CD4-positive, alpha-beta memory T cell (primary cell): ENCODE measurements around the gene KRT34. TPM values are rescaled to one million over a fixed set of nuclear protein-coding genes. Genes with fewer than 3 reads are reported as not detected.
"Not testable (repeated sequence)": the region's sequence is repeated elsewhere in the genome, so short reads cannot be mapped to it uniquely, and the experiment has no call there.

ENCODE experiments used
- CTCF ChIA-PET: fragments of 350-600 bp; sonication (Branson Sonifier 250); formaldehyde crosslinking; loops from one replicate; lab custom pipeline; 2021; ENCODE audit warnings: inconsistent platforms; ENCODE audit not compliant: partially characterized antibody; lab: Charles Lee
- POLR2A ChIA-PET: fragments of 350-600 bp; sonication (Branson Sonifier 250); formaldehyde crosslinking; loops from one replicate; lab custom pipeline; 2021; ENCODE audit not compliant: partially characterized antibody; lab: Charles Lee
- DNase-seq, 5 donors: peaks; one replicate each; pipeline versions ENCODE4 v3.0.0 to v3.0.0-alpha.2; 2020 to 2022; ENCODE audit warnings: mixed read lengths in 1 of 5
- H3K27ac ChIP-seq: one replicate; pipeline ENCODE4 v1.7.0; 2013; ENCODE audit warnings: low read depth, low read length
- H3K27me3 ChIP-seq: 2 replicates; pipeline ENCODE4 v1.7.0; 2013; ENCODE audit warnings: mild to moderate bottlenecking, low read length, moderate library complexity; ENCODE audit not compliant: insufficient read depth
- H3K36me3 ChIP-seq: 2 replicates; pipeline ENCODE4 v1.7.0; 2013; ENCODE audit warnings: mild to moderate bottlenecking, low read length, moderate library complexity; ENCODE audit not compliant: insufficient read depth
- H3K4me1 ChIP-seq: 2 replicates; pipeline ENCODE4 v1.7.0; 2013; ENCODE audit warnings: mild to moderate bottlenecking, low read length, moderate library complexity; ENCODE audit not compliant: insufficient read depth
- H3K4me3 ChIP-seq, 2 donors: one replicate each; pipeline ENCODE4 v1.7.0; 2013; ENCODE audit warnings: low read length in 2 of 2, mild to moderate bottlenecking in 1 of 2
- H3K9me3 ChIP-seq, 2 donors: one replicate each; pipeline ENCODE4 v1.7.0; 2013; ENCODE audit warnings: low read length in 2 of 2, control low read depth in 1 of 2; ENCODE audit not compliant: control insufficient read depth in 1 of 2
- H3K27ac Mint-ChIP-seq, 7 donors: one replicate each; pipeline ENCODE4 v1.8.0; 2020 to 2021; ENCODE audit warnings: mixed read lengths in 7 of 7, mild to moderate bottlenecking in 6 of 7, inconsistent platforms in 3 of 7, moderate library complexity in 3 of 7
- H3K27me3 Mint-ChIP-seq, 2 donors: one replicate each; pipeline ENCODE4 v1.8.0; 2020 to 2021; ENCODE audit warnings: mixed read lengths in 2 of 2
- H3K36me3 Mint-ChIP-seq, 2 donors: one replicate each; pipeline ENCODE4 v1.8.0; 2020 to 2021; ENCODE audit warnings: mixed read lengths in 2 of 2, inconsistent platforms in 1 of 2, mild to moderate bottlenecking in 1 of 2
- H3K4me1 Mint-ChIP-seq, 4 donors: one replicate each; pipeline ENCODE4 v1.8.0; 2020 to 2021; ENCODE audit warnings: mixed read lengths in 4 of 4, mild to moderate bottlenecking in 1 of 4
- H3K4me3 Mint-ChIP-seq, 8 donors: one replicate each; pipeline ENCODE4 v1.8.0; 2020 to 2021; ENCODE audit warnings: mixed read lengths in 8 of 8, mild to moderate bottlenecking in 7 of 8, moderate library complexity in 6 of 8, inconsistent platforms in 3 of 8
- H3K9me3 Mint-ChIP-seq, 8 donors: one replicate each; pipeline ENCODE4 v1.8.0; 2020 to 2021; ENCODE audit warnings: mixed read lengths in 8 of 8, mild to moderate bottlenecking in 5 of 8, inconsistent platforms in 3 of 8, moderate library complexity in 1 of 8
- intact Hi-C: fragments of 100-400 bp; cut with micrococcal nuclease; formaldehyde crosslinking; loops from one replicate; pipeline ENCODE4 v1.15.1; 2023
- polyA plus RNA-seq, 2 donors: library from polyadenylated mRNA; unstranded; fragments of 300-500 nt; fragmentation: Illumina TruSeq; gene quantifications; one replicate each; pipeline ENCODE4 v1.2.3, GENCODE V29; 2021
- total RNA-seq, 2 experiments: library from RNA; stranded (reverse); gene quantifications; one replicate each; pipeline ENCODE4 v1.2.3, GENCODE V29; 2021

KRT34 gene
- total and polyA plus RNA-seq, 4 experiments from 2014 or later, result not detected

DNA sequence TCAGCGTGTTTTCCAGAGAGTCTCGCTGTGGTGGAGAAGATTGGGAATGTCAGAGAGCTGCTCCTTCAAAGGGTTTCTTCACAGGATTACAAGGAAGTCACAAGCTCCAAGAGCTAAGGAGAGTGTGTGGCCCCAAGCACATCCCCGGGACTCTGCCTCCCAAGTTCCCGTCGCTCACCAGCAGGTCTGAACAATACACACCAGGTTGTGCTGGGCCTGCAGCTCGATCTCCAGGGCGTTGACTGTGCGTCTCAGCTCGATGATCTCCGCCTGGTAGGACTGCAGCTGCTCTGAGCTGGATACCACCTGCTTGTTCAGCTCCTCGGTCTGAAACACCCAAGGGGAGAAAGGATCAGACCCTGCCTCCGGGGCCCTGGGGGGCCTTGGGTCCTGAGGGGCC is 12.9 kb upstream of the KRT34 start:
- H3K27ac Mint-ChIP-seq, intact Hi-C loops, H3K27me3 ChIP-seq, H3K4me1 ChIP-seq, DNase-seq, H3K36me3 Mint-ChIP-seq, H3K27me3 Mint-ChIP-seq, H3K9me3 ChIP-seq, H3K36me3 ChIP-seq, CTCF ChIA-PET, POLR2A ChIA-PET, H3K27ac ChIP-seq, H3K9me3 Mint-ChIP-seq, H3K4me3 Mint-ChIP-seq, H3K4me3 ChIP-seq: not testable (repeated sequence)
- H3K4me1 Mint-ChIP-seq, result peaks cover 6 to 11% (median 6%) of the 10 kb centered on the region in 4 donors

DNA sequence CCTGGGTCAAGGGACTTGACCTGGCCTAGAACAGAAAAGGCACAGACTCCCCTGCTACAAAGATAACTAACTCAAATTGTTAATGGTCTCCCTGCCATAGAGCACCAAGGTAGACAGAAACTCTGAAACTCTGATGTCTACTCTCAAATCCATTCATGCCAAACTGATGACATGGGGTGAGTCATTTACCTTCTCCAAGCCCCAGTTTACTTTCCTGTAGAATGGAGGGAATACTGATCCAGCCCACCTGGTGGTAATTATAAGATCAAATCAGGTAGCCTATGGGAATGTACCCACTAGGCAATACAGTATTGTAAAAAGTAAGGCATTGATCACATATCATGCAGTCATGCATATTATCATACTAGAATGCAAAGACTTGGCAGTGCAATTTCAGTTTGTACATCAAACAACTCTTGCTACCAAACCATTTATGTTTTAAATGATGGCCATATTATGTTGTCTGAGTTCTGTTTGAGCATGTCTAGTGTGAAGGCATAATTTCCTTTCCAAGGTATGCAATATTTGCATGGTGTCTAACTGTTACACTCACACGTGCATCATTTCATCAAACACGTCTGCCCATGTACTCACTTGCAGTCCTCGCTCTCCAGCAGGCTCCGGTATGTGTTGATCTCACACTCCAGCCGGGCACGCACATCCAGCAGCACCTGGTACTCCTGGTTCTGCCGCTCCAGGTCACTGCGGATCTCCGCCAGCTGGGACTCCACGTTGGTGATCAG is 12.3 kb upstream of the KRT34 start:
- Mint-ChIP-seq H3K27me3 (peaks cover 2 to 4% of the 10 kb centered on the region in 2 donors), H3K27ac (no peak overlapping the region), H3K4me3 (no peak overlapping the region), H3K4me1 (peaks cover 4 to 5% (median 4%) of the 10 kb centered on the region in 4 donors), H3K9me3 (no peaks in the 10 kb centered on the region), H3K36me3 (no peaks in the 10 kb centered on the region)
- Histone ChIP-seq H3K27ac (no peak overlapping the region), H3K4me1 (no peaks in the 10 kb centered on the region), H3K9me3 (no peaks in the 10 kb centered on the region), H3K27me3 (no peaks in the 10 kb centered on the region), H3K36me3 (no peaks in the 10 kb centered on the region), H3K4me3 (no peak overlapping the region)
- intact Hi-C loops, result no loop called here
- POLR2A ChIA-PET, result no interaction called here
- CTCF ChIA-PET, result no interaction called here
- no peak for DNase-seq

DNA sequence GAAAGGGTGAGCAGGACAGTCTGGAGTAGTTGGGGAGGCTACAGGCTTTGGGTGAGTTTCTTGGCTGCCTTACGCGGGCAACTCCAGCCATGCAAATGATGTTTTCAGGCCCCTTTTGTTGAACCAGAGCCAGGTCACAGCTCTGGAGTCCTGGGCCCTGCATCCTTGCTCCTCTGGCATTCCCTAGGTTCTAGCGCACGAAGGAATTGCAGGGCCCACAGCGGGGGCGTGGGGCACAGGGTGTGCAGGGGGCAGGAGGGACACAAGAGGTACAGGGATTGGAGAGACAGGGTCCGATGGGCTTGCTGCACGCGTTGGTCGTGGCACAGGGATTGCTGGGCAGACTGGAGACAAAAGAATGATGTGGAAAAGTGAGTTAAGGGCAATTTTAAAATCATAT is 11.7 kb upstream of the KRT34 start:
- peaks cover 0 to 3% (median 1%) of the 10 kb centered on the region in 4 donors for H3K4me1 Mint-ChIP-seq
- H3K36me3 ChIP-seq, result no peaks in the 10 kb centered on the region
- no peak overlapping the region for H3K4me3 ChIP-seq
- intact Hi-C loops, result no loop called here
- H3K27me3 ChIP-seq, result no peaks in the 10 kb centered on the region
- no peaks in the 10 kb centered on the region for H3K9me3 ChIP-seq
- ChIA-PET POLR2A (no interaction called here), CTCF (no interaction called here)
- H3K27ac Mint-ChIP-seq, result peak overlapping the region in 1 of 7 donors; percentile 43
- DNase-seq, result no peak
- H3K4me3 Mint-ChIP-seq, result no peak overlapping the region
- H3K27me3 Mint-ChIP-seq, result peaks cover 2 to 4% of the 10 kb centered on the region in 2 donors
- no peaks in the 10 kb centered on the region for H3K36me3 Mint-ChIP-seq
- no peaks in the 10 kb centered on the region for H3K4me1 ChIP-seq
- no peak overlapping the region for H3K27ac ChIP-seq
- H3K9me3 Mint-ChIP-seq, result peaks cover 0 to 2% (median 0%) of the 10 kb centered on the region in 8 donors

DNA sequence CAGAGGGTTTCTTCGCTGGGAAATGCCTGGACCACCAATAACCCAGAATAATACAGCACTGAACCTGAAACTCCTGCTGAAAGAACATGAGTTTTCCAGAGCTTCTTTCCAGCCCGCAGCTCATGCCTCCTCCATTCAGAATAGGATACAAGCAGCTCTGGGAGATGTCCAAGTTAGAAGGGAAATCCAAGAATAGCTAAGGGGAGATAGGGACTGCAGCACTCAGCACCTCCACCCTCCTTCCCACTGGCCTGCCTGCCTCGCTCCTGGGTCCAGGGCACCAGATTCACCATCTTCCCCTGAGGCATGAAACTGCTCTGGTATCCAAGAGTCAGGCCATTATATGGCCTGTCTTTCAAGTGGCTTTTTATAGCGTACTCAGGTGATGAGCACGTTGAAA is 11.2 kb upstream of the KRT34 start:
- Histone ChIP-seq H3K4me1 (no peaks in the 10 kb centered on the region), H3K27ac (no peak overlapping the region), H3K27me3 (no peaks in the 10 kb centered on the region), H3K36me3 (no peaks in the 10 kb centered on the region), H3K9me3 (no peaks in the 10 kb centered on the region), H3K4me3 (no peak overlapping the region)
- no peak overlapping the region for H3K4me3 Mint-ChIP-seq
- peaks cover 0 to 2% of the 10 kb centered on the region in 2 donors for H3K36me3 Mint-ChIP-seq
- ChIA-PET CTCF (no interaction called here), POLR2A (no interaction called here)
- H3K9me3 Mint-ChIP-seq, result peaks cover 0 to 4% (median 0%) of the 10 kb centered on the region in 8 donors
- intact Hi-C loops, result no loop called here
- no peak overlapping the region for H3K27ac Mint-ChIP-seq
- DNase-seq, result no peak
- H3K27me3 Mint-ChIP-seq, result peaks cover 2 to 4% of the 10 kb centered on the region in 2 donors
- H3K4me1 Mint-ChIP-seq, result peaks cover 0 to 3% (median 1%) of the 10 kb centered on the region in 4 donors

DNA sequence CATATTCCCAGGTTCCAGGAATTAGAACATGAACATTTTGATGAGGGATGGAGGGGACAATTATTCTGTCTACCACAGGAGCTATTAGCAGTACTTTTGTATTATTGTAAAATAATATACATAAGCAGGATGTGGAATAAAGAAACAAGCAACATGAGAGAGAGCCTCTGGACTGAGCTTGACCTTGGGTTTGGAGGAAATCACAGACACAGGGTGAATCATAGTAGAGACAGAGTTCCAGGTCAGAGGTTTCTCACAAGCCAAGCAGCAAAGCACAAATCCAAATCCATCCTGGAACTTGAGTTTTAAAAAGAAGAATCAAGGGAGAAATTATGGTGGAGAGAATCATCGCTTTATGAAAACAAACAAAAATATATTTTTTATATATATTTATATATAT is 10.2 kb upstream of the KRT34 start:
- CTCF ChIA-PET, result no interaction called here
- no peaks in the 10 kb centered on the region for H3K9me3 ChIP-seq
- H3K4me1 ChIP-seq, result no peaks in the 10 kb centered on the region
- Mint-ChIP-seq H3K4me3 (no peak overlapping the region), H3K36me3 (peaks cover 2% of the 10 kb centered on the region in 2 donors), H3K27me3 (peaks cover 2 to 4% of the 10 kb centered on the region in 2 donors), H3K4me1 (peaks cover 0 to 3% (median 1%) of the 10 kb centered on the region in 4 donors), H3K27ac (peak overlapping the region in 1 of 7 donors; percentile 53), H3K9me3 (peaks cover 0 to 10% (median 4%) of the 10 kb centered on the region in 8 donors)
- DNase-seq, result no peak
- H3K27ac ChIP-seq, result no peak overlapping the region
- POLR2A ChIA-PET, result interaction anchor here (0.6 kb wide), 1 partner anchor 313 kb away, joined by 3 read pairs; no protein-coding TSS in a partner anchor
- H3K27me3 ChIP-seq, result no peaks in the 10 kb centered on the region
- H3K4me3 ChIP-seq, result no peak overlapping the region
- no peaks in the 10 kb centered on the region for H3K36me3 ChIP-seq
- intact Hi-C loops, result no loop called here

DNA sequence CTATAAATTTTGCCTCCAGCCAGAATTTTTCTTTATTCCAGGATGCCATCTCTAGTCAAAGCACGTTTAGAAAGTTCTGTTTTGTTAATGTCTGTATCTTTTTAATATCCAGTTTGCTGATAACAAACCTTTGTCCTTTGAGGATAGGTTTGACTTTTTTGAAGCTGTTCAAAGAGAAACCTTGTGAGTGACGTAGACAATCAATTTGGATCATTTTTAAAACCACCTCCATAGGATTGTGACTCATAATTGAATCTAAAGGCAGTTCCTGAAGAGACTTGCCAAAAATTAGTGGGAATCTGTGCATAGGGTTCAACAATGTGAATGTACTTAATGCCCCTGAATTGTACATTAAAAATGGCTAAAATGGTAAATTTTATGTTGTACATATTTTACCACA is 9.4 kb upstream of the KRT34 start:
- Mint-ChIP-seq H3K27me3 (peaks cover 2 to 4% of the 10 kb centered on the region in 2 donors), H3K27ac (no peak overlapping the region), H3K36me3 (peaks cover 2 to 6% of the 10 kb centered on the region in 2 donors), H3K9me3 (peaks cover 0 to 15% (median 10%) of the 10 kb centered on the region in 8 donors), H3K4me3 (no peak overlapping the region), H3K4me1 (peaks cover 0 to 3% (median 1%) of the 10 kb centered on the region in 4 donors)
- ChIA-PET POLR2A (no interaction called here), CTCF (interaction anchor here (1.2 to 1.9 kb wide), 2 partner anchors 8 to 92 kb away, joined by 3 to 4 read pairs; no protein-coding TSS in a partner anchor)
- H3K27me3 ChIP-seq, result no peaks in the 10 kb centered on the region
- no peaks in the 10 kb centered on the region for H3K9me3 ChIP-seq
- DNase-seq, result no peak
- no peak overlapping the region for H3K4me3 ChIP-seq
- intact Hi-C loops, result no loop called here
- H3K27ac ChIP-seq, result no peak overlapping the region
- H3K4me1 ChIP-seq, result no peaks in the 10 kb centered on the region
- no peaks in the 10 kb centered on the region for H3K36me3 ChIP-seq

DNA sequence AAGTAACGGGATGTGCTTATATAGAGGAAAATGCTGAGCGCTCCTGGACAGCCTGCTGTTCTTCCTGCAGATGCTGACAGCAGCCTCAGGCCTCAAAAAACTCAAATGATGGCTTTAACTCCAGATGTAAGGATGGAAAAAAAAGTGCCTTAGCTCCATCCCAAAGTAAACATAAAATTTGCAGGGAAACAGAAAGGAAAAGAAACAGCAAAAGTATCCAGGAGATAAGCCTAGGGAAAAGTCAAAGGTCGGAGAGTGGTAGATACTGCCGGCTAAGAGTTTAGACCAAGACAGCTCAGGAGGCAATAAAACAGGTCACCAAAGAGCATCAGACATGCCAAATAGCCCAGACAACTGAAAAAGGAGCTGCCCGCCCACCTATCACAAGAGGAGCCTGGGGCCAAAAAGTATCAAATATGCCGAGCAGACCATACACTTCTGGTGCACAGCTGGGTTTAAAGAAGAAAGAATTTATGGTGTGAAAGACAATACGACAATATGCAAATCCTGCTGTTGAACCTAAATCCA is 8.4 kb upstream of the KRT34 start:
- H3K4me3 Mint-ChIP-seq, result no peak overlapping the region
- no peaks in the 10 kb centered on the region for H3K4me1 Mint-ChIP-seq
- peaks cover 0 to 21% (median 17%) of the 10 kb centered on the region in 8 donors for H3K9me3 Mint-ChIP-seq
- Histone ChIP-seq H3K4me3 (no peak overlapping the region), H3K27ac (no peak overlapping the region), H3K4me1 (no peaks in the 10 kb centered on the region), H3K36me3 (no peaks in the 10 kb centered on the region), H3K9me3 (no peaks in the 10 kb centered on the region), H3K27me3 (no peaks in the 10 kb centered on the region)
- peaks cover 2 to 7% of the 10 kb centered on the region in 2 donors for H3K36me3 Mint-ChIP-seq
- ChIA-PET CTCF (interaction anchor here (1.2 to 1.9 kb wide), 2 partner anchors 9 to 93 kb away, joined by 3 to 4 read pairs; no protein-coding TSS in a partner anchor), POLR2A (no interaction called here)
- intact Hi-C loops, result no loop called here
- H3K27ac Mint-ChIP-seq, result no peak overlapping the region
- DNase-seq, result no peak
- H3K27me3 Mint-ChIP-seq, result peaks cover 2 to 4% of the 10 kb centered on the region in 2 donors
